IPS-11a (cell line): ENCODE data around the gene OR51Q1.

Experiments used
- H3K4me3 ChIP-seq: one replicate; pipeline ENCODE4 v1.5.1; 2013; ENCODE audit warnings: low read depth, low read length, control low read depth

OR51Q1 gene

GRCh38 chr11:5421811-5422210 is at the start of gene OR51Q1:
TSS of gene OR51Q1 (plus strand) at chr11:5422111. CDS start at chr11:5422201, 90 bp downstream.
- no peak within 1 kb of the TSS for H3K4me3 ChIP-seq

- H3K4me3 ChIP-seq = no peak overlapping the region
Measured at GRCh38 chr11:5380740-5381342, 41.1 kb upstream of the OR51Q1 start.

- no peak within 1 kb of the TSS for H3K4me3 ChIP-seq
Measured at GRCh38 chr11:5383576-5383975, 38.3 kb upstream of the OR51Q1 start, which contains the start of gene OR51M1. TSS of gene OR51M1 (plus strand) at chr11:5383812. CDS start at chr11:5389399, 5,587 bp downstream.

- no peak overlapping the region for H3K4me3 ChIP-seq
Measured at GRCh38 chr11:5384335-5384734, 37.6 kb upstream of the OR51Q1 start.

- no peak overlapping the region for H3K4me3 ChIP-seq
Measured at GRCh38 chr11:5390210-5390609, 31.7 kb upstream of the OR51Q1 start.

GRCh38 chr11:5394091-5394490 is 27.8 kb upstream of the OR51Q1 start:
- no peak overlapping the region for H3K4me3 ChIP-seq

GRCh38 chr11:5398936-5399335 is 23.0 kb upstream of the OR51Q1 start:
- no peak overlapping the region for H3K4me3 ChIP-seq

GRCh38 chr11:5405173-5405572 is 16.7 kb upstream of the OR51Q1 start:
- no peak overlapping the region for H3K4me3 ChIP-seq

GRCh38 chr11:5420993-5421392 is 918 bp upstream of the OR51Q1 start:
- no peak overlapping the region for H3K4me3 ChIP-seq

- no peak overlapping the region for H3K4me3 ChIP-seq
Measured at GRCh38 chr11:5423131-5423530, 1.2 kb downstream of the OR51Q1 start.

GRCh38 chr11:5441414-5441813 is 19.5 kb downstream of the OR51Q1 start, which contains the start of gene OR51I1:
TSS of gene OR51I1 (minus strand) at chr11:5441514. CDS start at chr11:5441514, 0 bp downstream.
- no peak within 1 kb of the TSS for H3K4me3 ChIP-seq

GRCh38 chr11:5443835-5444393 is 22.0 kb downstream of the OR51Q1 start:
- no peak overlapping the region for H3K4me3 ChIP-seq

GRCh38 chr11:5449023-5449422 is 27.1 kb downstream of the OR51Q1 start, which contains the start of gene OR51I2:
TSS of gene OR51I2 (plus strand) at chr11:5449323. CDS start at chr11:5453489, 4,166 bp downstream.
- H3K4me3 ChIP-seq = no peak within 1 kb of the TSS

- H3K4me3 ChIP-seq = no peak overlapping the region
Measured at GRCh38 chr11:5449432-5449831, 27.5 kb downstream of the OR51Q1 start.

GRCh38 chr11:5460983-5461621 is 39.2 kb downstream of the OR51Q1 start:
- H3K4me3 ChIP-seq = no peak overlapping the region

- H3K4me3 ChIP-seq = no peak overlapping the region
Measured at GRCh38 chr11:5467527-5467926, 45.6 kb downstream of the OR51Q1 start.
